HG02970 (cell line): Measurements from ENCODE around the gene DLK1.

ENCODE experiments used
- ATAC-seq: cut with Tn5 transposase; IDR thresholded peaks from one replicate; pipeline ENCODE4 v1.9.1; 2021; ENCODE audit warnings: mild to moderate bottlenecking, moderate library complexity, moderate number of reproducible peaks; ENCODE audit not compliant: unreplicated experiment, low FRiP score

DLK1 gene

GRCh38 chr14:100773331-100774163, 46.9 kb downstream of the DLK1 start:
- ATAC-seq = no peak

GRCh38 chr14:100774164-100774537, 47.5 kb downstream of the DLK1 start:
- ATAC-seq = no peak

DNA sequence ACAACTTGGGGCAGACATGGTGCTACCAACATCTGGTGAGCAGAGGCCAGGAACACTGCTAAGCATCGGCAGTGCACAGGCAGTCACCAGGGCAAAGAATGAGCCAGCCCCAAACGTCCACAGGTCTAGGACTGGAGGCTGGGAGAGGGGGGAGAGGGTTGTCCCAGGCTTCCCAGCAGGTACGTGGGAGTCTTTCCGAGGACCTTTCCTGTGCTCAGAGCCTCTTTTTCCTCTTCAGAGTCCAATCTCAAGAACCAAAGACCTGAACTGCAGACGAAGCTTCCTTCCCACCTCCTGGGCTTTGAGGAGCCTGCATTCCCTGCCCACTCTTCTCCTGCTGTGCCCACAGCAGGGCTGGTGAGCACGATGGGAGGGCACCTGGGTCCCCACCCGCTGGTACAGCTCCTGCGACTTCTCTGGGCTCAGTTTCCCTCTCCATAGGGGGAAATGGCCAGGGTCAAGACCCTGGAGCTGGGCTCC, 48.7 kb downstream of the DLK1 start:
- ATAC-seq = no peak

DNA sequence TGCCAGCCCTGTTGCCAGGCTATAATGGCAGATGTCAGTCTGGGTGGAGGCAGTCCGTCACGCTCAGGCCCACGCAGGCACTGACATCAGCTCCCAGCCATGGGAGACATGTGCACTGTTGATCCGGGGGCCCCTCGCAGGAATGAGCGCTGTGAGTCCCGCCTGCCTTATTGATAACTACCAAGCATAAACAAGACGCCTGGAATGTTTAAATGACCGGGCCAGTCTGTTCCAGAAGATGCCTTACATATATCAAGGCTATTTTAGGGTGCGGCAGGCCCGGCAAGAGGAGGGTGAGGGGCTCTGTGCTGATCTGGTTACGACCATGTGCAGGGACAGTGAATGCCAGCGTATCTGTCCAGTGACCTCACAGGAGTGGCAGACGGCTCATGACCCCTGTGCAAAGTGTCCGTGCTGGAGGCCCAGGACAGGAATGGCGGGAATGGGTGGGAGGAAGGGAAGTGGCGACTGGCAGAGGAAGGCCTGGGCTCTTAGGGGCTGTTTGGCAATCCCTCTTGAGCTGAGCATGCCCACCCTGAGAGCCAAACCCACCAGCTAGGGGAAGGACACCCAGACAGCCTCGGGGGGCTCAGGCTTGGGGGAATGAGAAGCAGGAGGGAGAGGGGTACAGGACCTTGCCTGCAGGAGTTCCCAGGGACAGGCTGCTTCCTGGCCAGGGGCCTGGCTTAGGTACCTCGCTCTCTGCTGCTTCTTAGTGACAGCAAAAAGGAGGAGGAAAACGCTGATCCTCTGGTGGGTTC, 49.3 kb downstream of the DLK1 start:
- no peak for ATAC-seq

DNA sequence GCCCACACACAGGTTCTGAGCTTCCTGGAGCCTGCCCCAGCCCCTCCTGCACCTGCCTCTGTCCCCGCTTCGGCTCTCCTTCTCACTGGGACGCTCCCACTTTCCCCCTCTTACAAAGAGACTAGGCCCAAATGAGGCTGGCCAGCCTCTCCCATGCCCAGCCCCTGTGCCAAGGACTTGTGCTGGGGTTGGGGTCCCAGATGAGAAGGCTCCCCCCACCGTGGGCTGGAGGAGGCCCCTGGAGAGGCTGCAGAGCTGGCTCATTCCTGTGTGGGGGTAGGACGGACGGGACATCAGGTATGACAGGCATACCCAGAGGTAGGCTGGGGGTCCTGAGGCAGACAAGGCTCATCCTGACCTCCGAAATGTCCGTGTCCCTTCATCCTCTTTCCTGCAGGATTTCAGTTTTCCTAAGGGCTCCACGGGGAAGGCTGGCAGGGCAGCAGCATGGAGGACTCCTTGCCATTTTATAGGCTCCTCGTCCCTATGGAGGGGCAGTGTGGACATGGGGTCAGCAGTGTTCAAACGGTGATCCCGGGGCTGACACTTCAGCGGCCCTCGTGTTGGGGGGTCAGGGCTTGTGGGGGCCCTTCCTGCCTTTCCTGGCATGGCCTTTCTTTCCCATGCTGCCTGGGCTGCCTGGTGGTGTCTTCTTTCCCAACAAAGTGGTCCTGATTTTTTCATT, 50.1 kb downstream of the DLK1 start:
- no peak for ATAC-seq

DNA sequence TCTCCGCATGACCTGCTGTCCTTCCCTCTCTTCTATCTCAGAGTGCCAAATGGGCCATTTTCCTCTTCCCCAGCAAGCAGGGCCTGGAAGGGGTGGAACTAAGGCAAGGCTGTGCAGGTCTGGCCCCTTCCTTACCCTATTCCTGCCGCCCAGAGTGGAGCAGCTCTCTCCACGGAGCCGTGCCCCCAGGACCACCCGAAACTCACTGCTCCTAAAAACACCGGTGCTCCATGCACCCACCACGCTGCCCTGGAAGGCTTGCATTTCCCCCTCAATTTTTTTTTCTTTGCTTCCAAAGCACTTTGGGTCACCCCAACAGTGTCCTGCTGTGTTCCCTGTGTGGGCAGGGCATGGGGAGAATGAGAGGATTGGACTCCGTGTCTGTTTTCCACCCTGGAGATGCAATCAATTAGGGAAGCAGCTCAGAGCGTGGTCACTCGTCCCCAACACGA, 50.7 kb downstream of the DLK1 start:
- no peak for ATAC-seq

DNA sequence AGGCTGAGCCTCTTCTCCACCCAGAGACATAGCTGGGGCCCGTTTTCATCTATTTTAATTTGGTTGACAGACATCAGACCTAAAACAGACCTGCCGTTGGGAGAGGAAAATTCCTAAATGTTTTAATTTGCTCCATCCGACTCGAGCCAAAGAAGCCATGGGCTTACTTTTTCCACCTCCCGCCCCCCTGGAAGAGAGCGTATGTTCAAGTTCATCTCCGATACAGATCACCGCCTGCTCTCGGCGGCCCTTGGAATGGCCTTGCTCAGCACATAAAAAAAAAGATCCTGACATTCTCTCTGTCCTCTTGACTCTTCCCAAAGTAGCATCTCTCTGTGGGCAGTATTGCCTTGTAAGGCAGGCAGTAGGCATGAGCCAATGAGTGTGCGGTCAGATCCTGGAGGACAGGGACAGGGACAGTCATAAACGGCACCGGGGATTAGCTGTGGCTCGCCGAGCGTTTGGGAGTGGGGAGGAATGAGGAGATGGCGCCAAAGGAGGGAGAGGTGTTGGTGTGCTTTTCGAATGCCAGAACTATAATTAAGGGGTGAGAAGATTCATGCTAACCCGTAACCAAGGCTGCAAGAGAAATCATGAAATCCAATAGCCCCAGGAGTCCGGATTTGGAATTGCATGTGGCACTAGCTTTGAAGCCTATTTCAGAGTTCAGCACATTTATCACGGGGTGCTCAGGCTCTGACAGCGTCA, 51.3 kb downstream of the DLK1 start:
- ATAC-seq = no peak

GRCh38 chr14:100778526-100778882, 51.8 kb downstream of the DLK1 start:
- ATAC-seq = no peak

- ATAC-seq = no peak
Observed at GRCh38 chr14:100778951-100779690, 52.4 kb downstream of the DLK1 start.

DNA sequence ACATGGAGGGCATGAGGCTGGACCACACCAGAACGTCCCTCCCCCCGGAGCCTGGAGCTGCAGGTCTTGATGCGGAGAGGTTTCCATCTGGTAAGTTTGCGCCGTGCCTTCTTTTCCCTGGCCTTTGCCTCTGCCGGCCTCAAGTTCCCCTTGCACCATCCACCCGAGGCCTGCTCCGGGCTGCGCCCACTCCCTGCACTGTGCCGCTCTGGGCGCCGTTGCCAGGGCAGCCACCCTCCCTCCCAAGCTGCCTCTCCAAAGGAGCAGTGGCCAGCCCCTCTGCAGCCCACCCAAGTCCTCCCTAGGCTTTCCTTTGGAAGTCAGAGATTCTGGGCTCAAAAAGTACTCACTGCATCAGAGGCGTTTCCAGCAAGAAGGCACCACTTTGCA, 53.0 kb downstream of the DLK1 start:
- ATAC-seq = no peak

DNA sequence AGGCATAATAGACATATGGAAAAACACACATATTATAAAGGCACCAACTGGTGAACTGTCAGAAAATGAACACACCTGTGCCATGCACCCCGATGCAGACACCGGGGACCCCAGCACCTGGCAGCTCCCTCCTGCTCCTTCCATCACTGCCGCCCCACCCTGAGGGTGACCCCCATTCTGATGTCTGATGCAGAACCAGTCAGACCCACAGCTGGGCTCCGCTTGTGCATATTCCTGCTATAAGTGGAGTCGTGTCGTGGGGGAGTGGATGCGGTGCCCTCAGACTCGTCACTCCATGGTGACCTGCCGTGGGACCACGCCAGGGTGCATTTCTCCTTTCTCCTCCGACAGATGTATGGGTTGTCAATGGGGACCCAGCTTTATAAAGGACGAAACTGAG, 53.6 kb downstream of the DLK1 start:
- no peak for ATAC-seq

GRCh38 chr14:100780646-100781355, 54.1 kb downstream of the DLK1 start:
- ATAC-seq = no peak

DNA sequence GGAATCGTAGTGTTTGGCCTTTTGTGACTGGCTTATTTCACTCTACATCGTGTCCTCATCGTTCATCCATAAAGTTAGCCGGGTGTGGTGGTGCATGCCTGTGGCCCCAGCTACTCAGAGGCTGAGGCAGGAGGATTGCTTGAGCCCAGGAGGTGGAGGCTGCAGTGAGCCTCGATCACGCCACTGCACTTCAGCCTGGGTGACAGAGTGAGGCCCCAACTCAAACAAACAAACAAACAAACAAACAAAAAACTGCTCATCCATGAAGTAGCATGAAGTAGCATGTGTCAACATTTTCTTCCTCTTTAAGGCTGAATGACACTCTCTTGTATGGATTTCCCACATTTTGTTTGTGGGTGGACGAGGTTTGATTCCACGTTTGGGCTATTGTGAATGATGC, 55.3 kb downstream of the DLK1 start:
- ATAC-seq = no peak

GRCh38 chr14:100782516-100783320, 56.0 kb downstream of the DLK1 start:
- ATAC-seq = no peak

DNA sequence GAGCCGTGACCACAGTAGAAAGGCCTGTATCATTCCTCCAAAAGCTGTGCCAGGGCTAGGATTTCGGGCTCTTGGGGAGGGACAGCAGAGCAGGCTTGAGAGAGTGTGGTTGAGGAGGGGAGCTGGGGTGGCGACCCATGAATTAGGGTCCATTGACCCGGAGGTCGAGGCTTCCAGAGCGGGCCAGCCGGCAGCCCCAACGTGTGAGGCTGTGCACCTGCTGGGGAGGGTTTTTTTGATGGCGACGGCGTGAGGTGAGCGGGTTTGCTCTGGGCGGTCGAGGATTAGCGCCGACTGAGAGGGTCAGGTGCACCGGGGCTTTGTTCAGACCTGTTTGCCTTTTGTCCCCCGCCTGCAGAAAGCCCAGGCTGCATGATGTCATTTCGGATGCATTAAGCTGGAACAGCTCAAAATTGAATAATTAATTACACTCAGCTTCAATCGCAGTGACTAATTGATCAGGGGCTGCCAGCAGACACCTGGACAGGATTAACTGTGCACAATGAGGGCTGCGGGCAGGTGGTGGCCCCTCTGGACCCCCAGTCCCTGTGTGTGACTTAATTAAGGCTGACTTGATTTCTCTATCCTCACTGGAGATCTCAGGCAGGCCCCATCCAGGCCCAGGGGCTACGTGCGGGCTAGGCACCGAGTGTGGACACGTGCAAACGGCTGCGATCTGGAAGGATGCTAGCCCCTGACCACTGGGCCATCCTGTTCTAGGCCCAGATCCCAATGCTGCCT, 57.1 kb downstream of the DLK1 start:
- no peak for ATAC-seq

DNA sequence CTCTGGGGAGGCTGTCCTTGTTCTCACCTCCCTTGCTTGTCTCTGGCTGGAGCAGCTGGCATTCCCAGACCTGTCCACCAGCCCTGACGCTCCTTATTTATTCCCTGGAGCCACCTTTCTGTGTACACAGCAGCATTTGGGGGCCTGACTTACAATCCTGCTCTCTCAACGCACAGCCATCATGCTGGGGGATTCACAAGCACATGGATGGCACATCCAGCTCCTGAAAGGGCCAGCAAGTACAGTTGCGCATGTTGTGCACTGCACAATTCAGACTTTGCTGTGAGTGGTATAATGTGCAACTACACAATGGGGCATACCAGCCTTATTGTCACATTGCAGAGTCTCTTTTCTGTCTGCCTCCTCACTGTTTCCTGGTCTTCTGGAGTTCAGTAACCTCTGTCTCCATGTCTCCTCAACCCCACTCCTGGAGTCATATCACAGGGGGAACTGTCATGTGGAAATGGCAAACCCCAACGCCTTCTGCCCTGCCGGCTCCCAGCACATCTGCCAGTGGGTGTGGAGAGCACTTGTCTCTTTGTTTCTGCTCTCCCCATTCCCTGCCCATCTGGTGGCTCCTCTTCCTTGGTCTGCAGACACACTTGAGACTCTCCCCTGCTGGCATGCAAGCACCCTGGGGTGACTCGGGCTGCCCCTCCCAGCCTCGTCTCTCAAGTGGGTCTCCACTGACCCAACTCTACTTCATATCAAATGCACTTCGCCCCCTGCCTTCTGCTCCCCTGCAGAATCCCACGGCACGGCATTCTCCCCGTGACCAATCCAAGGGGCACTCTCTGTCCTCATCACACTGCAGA, 58.0 kb downstream of the DLK1 start:
- no peak for ATAC-seq

DNA sequence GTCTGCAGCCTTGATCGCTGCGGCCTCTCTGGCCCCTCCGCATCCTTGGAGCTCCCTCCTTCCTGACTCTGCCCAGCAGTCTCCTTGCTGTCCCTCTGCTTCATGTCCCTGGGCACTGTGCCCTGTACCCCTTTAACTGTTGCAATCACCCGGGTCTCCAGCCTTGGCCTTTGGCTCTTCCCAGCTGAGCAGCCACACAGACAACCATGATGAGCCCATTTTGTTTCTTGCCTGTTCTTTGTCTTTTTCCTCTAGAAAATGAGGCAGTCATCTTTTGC, 58.6 kb downstream of the DLK1 start:
- no peak for ATAC-seq
